ENCODE measurements around the gene ADAMTS17.

The ADAMTS17 gene

GRCh38 chr15:99959326-99959725 lies 382.4 kb downstream of the ADAMTS17 start:
- H3K4me3 ChIP-seq (ENCODE audit: low read depth, low read length): no peak overlapping the region
- no peak for TF ChIP-seq CTCF (IDR thresholded peaks at IDR 0.05; ENCODE audit: low read depth, low read length)
- in situ Hi-C loops (cut with HindIII; ENCODE audit: low sequenced_read_pairs): no loop called here
- no peak for DNase-seq (ENCODE audit: low read depth, low spot score)

GRCh38 chr15:99958426-99959097 lies 383.2 kb downstream of the ADAMTS17 start:
- TF ChIP-seq CTCF (IDR thresholded peaks at IDR 0.05; ENCODE audit: low read depth, low read length): no peak
- DNase-seq (ENCODE audit: low read depth, low spot score): no peak
- H3K4me3 ChIP-seq (ENCODE audit: low read depth, low read length): no peak overlapping the region
- in situ Hi-C loops (cut with HindIII; ENCODE audit: low sequenced_read_pairs): no loop called here

- H3K4me3 ChIP-seq (ENCODE audit: low read depth, low read length): no peak overlapping the region
- in situ Hi-C loops (cut with HindIII; ENCODE audit: low sequenced_read_pairs): no loop called here
- TF ChIP-seq CTCF (IDR thresholded peaks at IDR 0.05; ENCODE audit: low read depth, low read length): no peak
- DNase-seq (ENCODE audit: low read depth, low spot score): no peak
These were observed 384.1 kb downstream of the ADAMTS17 start for GRCh38 chr15:99957642-99958013.

- DNase-seq (ENCODE audit: low read depth, low spot score): no peak
- TF ChIP-seq CTCF (IDR thresholded peaks at IDR 0.05; ENCODE audit: low read depth, low read length): no peak
- in situ Hi-C loops (cut with HindIII; ENCODE audit: low sequenced_read_pairs): no loop called here
- no peak overlapping the region for H3K4me3 ChIP-seq (ENCODE audit: low read depth, low read length)
These were observed 384.7 kb downstream of the ADAMTS17 start for GRCh38 chr15:99956820-99957641.

- no peak for DNase-seq (ENCODE audit: low read depth, low spot score)
- in situ Hi-C loops (cut with HindIII; ENCODE audit: low sequenced_read_pairs): no loop called here
- TF ChIP-seq CTCF (IDR thresholded peaks at IDR 0.05; ENCODE audit: low read depth, low read length): no peak
- H3K4me3 ChIP-seq (ENCODE audit: low read depth, low read length): no peak overlapping the region
These were observed 385.6 kb downstream of the ADAMTS17 start for GRCh38 chr15:99956022-99956775.

- TF ChIP-seq CTCF (IDR thresholded peaks at IDR 0.05; ENCODE audit: low read depth, low read length): no peak
- no peak for DNase-seq (ENCODE audit: low read depth, low spot score)
- in situ Hi-C loops (cut with HindIII; ENCODE audit: low sequenced_read_pairs): no loop called here
- H3K4me3 ChIP-seq (ENCODE audit: low read depth, low read length): no peak overlapping the region
These were observed 386.2 kb downstream of the ADAMTS17 start for GRCh38 chr15:99955532-99955931.

Data from astrocyte of the spinal cord (primary cell).